NCI-H2107 treated with DMSO at 0.1 percent for 48 hours (cell line): Measurements from ENCODE around the gene FAM78A.
"Not testable (repeated sequence)": the region's sequence is repeated elsewhere in the genome, so short reads cannot be mapped to it uniquely, and the experiment has no call there.

Source experiments
- DNase-seq: peaks from one replicate; lab custom pipeline; 2025; ENCODE audit not compliant: unreplicated experiment; lab: John Stamatoyannopoulos, UW

The FAM78A gene

GRCh38 chr9:131216806-131217205 lies 59.5 kb downstream of the FAM78A start:
- no peak for DNase-seq

GRCh38 chr9:131214876-131215275 lies 61.4 kb downstream of the FAM78A start:
- DNase-seq: no peak

GRCh38 chr9:131214286-131214856 lies 61.9 kb downstream of the FAM78A start:
- no peak for DNase-seq

- not testable (repeated sequence) for DNase-seq
Observed at GRCh38 chr9:131211920-131212319, 64.4 kb downstream of the FAM78A start.
